Adipocyte (in vitro differentiated cells): ENCODE measurements around the gene NRXN3.
"Not testable (repeated sequence)": the region's sequence is repeated elsewhere in the genome, so short reads cannot be mapped to it uniquely, and the experiment has no call there.

ENCODE experiments used
- DNase-seq: peaks from one replicate; pipeline ENCODE4 v3.0.0-alpha.2; 2015; ENCODE audit warnings: low read depth
- H3K27me3 ChIP-seq: replicated peaks from 2 replicates; pipeline ENCODE4 v1.7.0; 2013; ENCODE audit warnings: mild to moderate bottlenecking, low read length, moderate library complexity; ENCODE audit not compliant: control insufficient read depth, insufficient read depth
- H3K36me3 ChIP-seq: 2 replicates; pipeline ENCODE4 v1.7.0; 2013; ENCODE audit warnings: low read length, mild to moderate bottlenecking, moderate library complexity; ENCODE audit not compliant: control insufficient read depth, insufficient read depth, severe bottlenecking
- H3K4me1 ChIP-seq: 2 replicates; pipeline ENCODE4 v1.7.0; 2013; ENCODE audit warnings: mild to moderate bottlenecking, low read length, moderate library complexity; ENCODE audit not compliant: control insufficient read depth, insufficient read depth
- H3K4me3 ChIP-seq: 2 replicates; pipeline ENCODE4 v1.7.0; 2013; ENCODE audit warnings: mild to moderate bottlenecking, low read length, moderate library complexity
- H3K9ac ChIP-seq: 2 replicates; pipeline ENCODE4 v1.7.0; 2013; ENCODE audit warnings: mild to moderate bottlenecking, low read length, moderate library complexity
- H3K9me3 ChIP-seq: 2 replicates; pipeline ENCODE4 v1.7.0; 2013; ENCODE audit warnings: mild to moderate bottlenecking, low read length, moderate library complexity; ENCODE audit not compliant: control insufficient read depth

NRXN3 gene

GRCh38 chr14:79019898-79020297 is 849.7 kb downstream of the NRXN3 start:
- not testable (repeated sequence) for H3K36me3 ChIP-seq, H3K9ac ChIP-seq, DNase-seq, H3K4me3 ChIP-seq, H3K27me3 ChIP-seq, H3K4me1 ChIP-seq, H3K9me3 ChIP-seq

GRCh38 chr14:79021766-79022165 is 851.6 kb downstream of the NRXN3 start:
- Histone ChIP-seq H3K27me3 (peaks cover 5% of the 10 kb centered on the region), H3K36me3 (no peaks in the 10 kb centered on the region), H3K4me3 (no peak overlapping the region), H3K9me3 (peaks cover 7% of the 10 kb centered on the region), H3K9ac (no peak overlapping the region), H3K4me1 (no peaks in the 10 kb centered on the region)
- DNase-seq: no peak

DNA sequence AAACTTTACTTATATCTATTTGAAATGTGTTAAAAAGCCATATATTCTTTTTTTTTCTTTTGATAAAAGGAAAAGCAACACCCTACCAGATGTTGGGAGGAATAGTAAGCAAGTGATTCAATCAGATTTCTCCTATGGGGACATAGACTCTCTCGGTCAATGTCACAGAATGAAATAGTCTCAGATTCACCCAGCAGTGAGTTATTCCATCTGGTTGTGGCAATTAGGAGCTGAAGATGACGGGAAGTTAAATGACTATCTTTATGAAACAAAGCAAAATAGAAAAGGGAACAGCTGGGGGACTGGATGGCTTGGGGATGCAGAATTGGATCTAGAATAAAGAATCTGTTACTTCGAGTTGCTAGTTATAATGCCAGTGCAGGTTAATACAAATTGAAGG is 857.0 kb downstream of the NRXN3 start:
- peaks cover 5% of the 10 kb centered on the region for H3K27me3 ChIP-seq
- H3K36me3 ChIP-seq: no peaks in the 10 kb centered on the region
- no peak overlapping the region for H3K4me3 ChIP-seq
- no peak for DNase-seq
- peaks cover 7% of the 10 kb centered on the region for H3K9me3 ChIP-seq
- no peak overlapping the region for H3K9ac ChIP-seq
- H3K4me1 ChIP-seq: no peaks in the 10 kb centered on the region

DNA sequence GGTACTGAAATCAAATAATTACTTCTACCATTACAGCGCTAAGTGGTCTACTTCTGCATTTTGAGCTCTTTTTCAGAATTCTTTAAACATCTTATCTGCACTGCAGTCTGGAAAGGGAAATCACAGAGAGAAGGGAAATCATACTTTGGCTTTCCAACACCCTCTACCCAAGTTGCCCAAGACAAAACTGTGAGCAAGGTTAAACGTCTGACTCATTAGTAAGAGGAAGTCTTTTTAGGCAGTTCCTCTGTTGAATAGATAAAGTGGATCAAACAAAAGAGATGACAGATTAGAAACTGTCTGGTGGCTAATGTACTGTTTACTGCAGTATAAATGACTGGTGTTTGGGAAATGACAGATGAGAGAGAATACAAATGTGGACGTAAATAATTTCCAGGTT is 858.1 kb downstream of the NRXN3 start:
- H3K4me1 ChIP-seq: no peaks in the 10 kb centered on the region
- no peaks in the 10 kb centered on the region for H3K36me3 ChIP-seq
- DNase-seq: no peak
- H3K9me3 ChIP-seq: peaks cover 7% of the 10 kb centered on the region
- H3K9ac ChIP-seq: no peak overlapping the region
- no peak overlapping the region for H3K4me3 ChIP-seq
- H3K27me3 ChIP-seq: no peaks in the 10 kb centered on the region

GRCh38 chr14:79036441-79036840 is 866.3 kb downstream of the NRXN3 start:
- H3K27me3 ChIP-seq: no peaks in the 10 kb centered on the region
- H3K9me3 ChIP-seq: peaks cover 9% of the 10 kb centered on the region
- H3K4me3 ChIP-seq: no peak overlapping the region
- DNase-seq: no peak
- H3K4me1 ChIP-seq: no peaks in the 10 kb centered on the region
- H3K36me3 ChIP-seq: no peaks in the 10 kb centered on the region
- H3K9ac ChIP-seq: no peak overlapping the region

DNA sequence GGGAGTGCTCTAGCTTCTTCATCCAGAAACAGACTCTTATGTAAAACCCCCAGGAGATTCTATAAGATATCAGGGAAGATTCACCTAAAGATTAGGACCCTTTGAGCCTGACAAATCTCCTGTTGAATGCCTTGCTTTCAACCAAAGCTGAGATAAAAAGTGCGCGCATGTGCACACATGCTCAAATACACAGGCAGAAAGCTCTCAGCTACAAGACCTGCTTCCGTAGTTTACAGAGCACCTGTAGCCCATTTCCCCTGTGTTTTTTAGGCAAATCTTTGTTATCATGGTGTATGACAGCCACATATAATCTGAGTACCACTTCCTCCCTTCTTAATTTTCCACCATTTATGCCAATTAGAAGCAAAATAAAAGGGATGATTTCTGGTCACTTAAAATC is 866.9 kb downstream of the NRXN3 start:
- no peak overlapping the region for H3K4me3 ChIP-seq
- H3K9ac ChIP-seq: no peak overlapping the region
- H3K36me3 ChIP-seq: no peaks in the 10 kb centered on the region
- H3K4me1 ChIP-seq: no peaks in the 10 kb centered on the region
- H3K27me3 ChIP-seq: no peaks in the 10 kb centered on the region
- no peak for DNase-seq
- peaks cover 9% of the 10 kb centered on the region for H3K9me3 ChIP-seq

GRCh38 chr14:79037593-79037992 is 867.4 kb downstream of the NRXN3 start:
- no peaks in the 10 kb centered on the region for H3K4me1 ChIP-seq
- H3K4me3 ChIP-seq: no peak overlapping the region
- DNase-seq: no peak
- H3K27me3 ChIP-seq: no peaks in the 10 kb centered on the region
- no peaks in the 10 kb centered on the region for H3K36me3 ChIP-seq
- no peak overlapping the region for H3K9ac ChIP-seq
- H3K9me3 ChIP-seq: peaks cover 9% of the 10 kb centered on the region

- H3K9me3 ChIP-seq: peaks cover 9% of the 10 kb centered on the region
- no peak overlapping the region for H3K9ac ChIP-seq
- no peaks in the 10 kb centered on the region for H3K36me3 ChIP-seq
- H3K4me3 ChIP-seq: no peak overlapping the region
- H3K4me1 ChIP-seq: no peaks in the 10 kb centered on the region
- no peak for DNase-seq
- no peaks in the 10 kb centered on the region for H3K27me3 ChIP-seq
Observed at GRCh38 chr14:79040790-79041189, 870.6 kb downstream of the NRXN3 start.

DNA sequence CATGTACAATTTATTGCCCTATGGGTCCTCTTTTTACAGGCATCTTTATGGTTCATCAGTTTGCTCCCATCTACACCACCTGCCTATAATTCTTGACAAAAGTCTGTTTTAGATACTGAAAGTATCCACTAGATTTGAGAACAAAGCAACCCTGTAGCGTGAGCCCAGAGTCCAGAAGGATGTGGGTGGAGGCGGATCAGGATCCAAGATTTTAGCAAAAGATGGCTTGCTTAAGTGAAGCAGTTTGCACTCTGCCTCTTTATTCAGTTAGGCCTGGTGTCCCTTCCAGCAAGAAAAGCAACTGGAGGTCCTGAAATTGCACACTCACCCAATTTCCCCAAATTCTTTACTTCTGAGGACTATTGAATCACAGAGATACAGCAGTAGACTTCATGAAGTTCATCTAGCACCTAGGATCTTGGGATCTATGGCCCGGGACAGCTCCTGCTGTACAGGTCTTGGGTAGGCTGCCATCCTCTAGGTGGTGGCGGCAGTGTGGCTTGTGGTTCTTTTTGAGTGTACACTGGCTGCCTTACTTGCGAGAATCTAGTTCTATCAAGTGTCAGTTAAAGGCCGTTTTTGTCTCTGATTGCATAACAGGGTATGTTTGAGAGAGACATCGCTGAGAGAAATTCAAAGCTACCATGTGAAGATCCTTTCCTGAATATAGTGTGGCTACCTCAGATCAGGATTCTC is 873.2 kb downstream of the NRXN3 start:
- Histone ChIP-seq H3K9me3 (peaks cover 9% of the 10 kb centered on the region), H3K4me3 (no peak overlapping the region), H3K4me1 (no peaks in the 10 kb centered on the region), H3K36me3 (no peaks in the 10 kb centered on the region), H3K9ac (no peak overlapping the region), H3K27me3 (no peaks in the 10 kb centered on the region)
- no peak for DNase-seq

- H3K4me1 ChIP-seq: no peaks in the 10 kb centered on the region
- peaks cover 9% of the 10 kb centered on the region for H3K9me3 ChIP-seq
- no peaks in the 10 kb centered on the region for H3K27me3 ChIP-seq
- peak; percentile 58 for DNase-seq
- H3K4me3 ChIP-seq: no peak overlapping the region
- no peaks in the 10 kb centered on the region for H3K36me3 ChIP-seq
- no peak overlapping the region for H3K9ac ChIP-seq
Observed at GRCh38 chr14:79044894-79045624, 874.9 kb downstream of the NRXN3 start.

DNA sequence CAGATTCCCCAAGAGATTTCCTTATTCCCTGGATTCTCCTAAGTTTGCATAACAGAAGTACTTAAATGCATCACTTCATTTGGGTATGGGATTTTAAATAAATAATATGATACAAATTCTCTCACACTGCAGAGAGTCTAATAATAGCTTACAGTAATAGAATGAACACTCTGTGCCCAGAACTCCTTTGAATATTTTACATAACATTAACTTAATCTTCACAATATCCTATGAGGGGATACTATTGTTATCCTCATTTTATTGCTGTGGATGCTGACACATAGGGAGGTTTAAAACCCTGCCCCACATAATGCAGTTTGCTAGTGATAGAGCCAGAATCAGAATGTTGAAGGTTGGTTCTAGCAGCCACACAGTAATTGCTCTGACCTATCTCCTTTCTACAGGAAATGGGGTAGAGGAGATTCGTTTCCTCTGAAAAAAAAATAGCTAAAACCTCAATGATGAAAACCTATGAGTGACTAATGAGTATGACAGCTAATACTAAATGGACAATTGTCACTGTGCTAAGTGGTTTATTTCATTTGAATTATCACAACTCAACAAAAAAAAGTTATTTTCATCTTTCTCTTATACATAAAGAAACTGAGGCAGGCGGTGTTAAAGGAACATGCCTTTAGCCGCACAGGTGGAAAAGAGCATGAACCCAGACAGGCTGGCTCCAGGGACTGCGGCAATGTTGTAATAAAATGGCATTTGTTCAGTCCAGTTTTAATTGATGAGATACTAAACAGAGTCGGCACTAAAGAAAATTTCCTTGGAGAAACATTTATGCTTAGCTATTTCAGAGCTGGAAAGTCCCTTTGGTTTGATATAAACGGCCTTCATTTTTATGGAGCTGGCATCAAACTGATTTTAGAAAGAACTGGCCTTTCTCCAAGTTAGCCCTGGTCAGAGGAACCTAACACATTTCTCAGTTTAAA is 880.9 kb downstream of the NRXN3 start:
- H3K9ac ChIP-seq: no peak overlapping the region
- no peak for DNase-seq
- H3K9me3 ChIP-seq: no peaks in the 10 kb centered on the region
- no peaks in the 10 kb centered on the region for H3K4me1 ChIP-seq
- H3K36me3 ChIP-seq: no peaks in the 10 kb centered on the region
- no peak overlapping the region for H3K4me3 ChIP-seq
- H3K27me3 ChIP-seq: no peaks in the 10 kb centered on the region
